Measurements from ENCODE around the gene CLEC7A.
A peak's percentile ranks its signal among the peaks of the same experiment; 100 is the strongest.

Gene CLEC7A

GRCh38 chr12:10131111-10131690 is 1.2 kb upstream of the CLEC7A start:
- no peaks in the 10 kb centered on the region for H3K27me3 ChIP-seq (ENCODE audit: insufficient read depth, low read depth)
- peak overlapping the region; percentile 76 for H3K4me2 ChIP-seq
- H3K9ac ChIP-seq, result no peak overlapping the region

GRCh38 chr12:10128687-10129086 is 1.3 kb downstream of the CLEC7A start:
- H3K9ac ChIP-seq, result no peak overlapping the region
- no peak overlapping the region for H3K4me3 ChIP-seq (IDR thresholded peaks at IDR 0.05; ENCODE audit: insufficient read depth, low read depth, low read length)
- H3K27me3 ChIP-seq (ENCODE audit: insufficient read depth, low read depth), result no peaks in the 10 kb centered on the region
- no peaks in the 10 kb centered on the region for H3K79me2 ChIP-seq (ENCODE audit: insufficient read depth, low read depth)
- H3K36me3 ChIP-seq (ENCODE audit: insufficient read depth), result no peaks in the 10 kb centered on the region
- peaks cover 55% of the 10 kb centered on the region for H3K4me1 ChIP-seq (ENCODE audit: low read depth, poor library complexity, severe bottlenecking)
- H3K4me2 ChIP-seq, result peak overlapping the region; percentile 29; the same call in 1 of the 2 replicates
- no peak overlapping the region for H3K27ac ChIP-seq
- no peaks in the 10 kb centered on the region for H4K20me1 ChIP-seq (ENCODE audit: insufficient read depth)
- H2AFZ ChIP-seq (ENCODE audit: low read depth), result no peak overlapping the region
- TF ChIP-seq CTCF (conservative IDR thresholded peaks at IDR 0.05; ENCODE audit: low read depth, low read length), result no peak

More at GRCh38 chr12:10131111-10131690, 1.2 kb upstream of the CLEC7A start:
- Histone ChIP-seq H3K36me3 (ENCODE audit: insufficient read depth) (no peaks in the 10 kb centered on the region), H3K79me2 (ENCODE audit: insufficient read depth, low read depth) (no peaks in the 10 kb centered on the region), H3K27ac (no peak overlapping the region; the same call in 1 of the 2 replicates), H2AFZ (ENCODE audit: low read depth) (no peak overlapping the region), H3K4me3 (IDR thresholded peaks at IDR 0.05; ENCODE audit: insufficient read depth, low read depth, low read length) (no peak overlapping the region), H4K20me1 (ENCODE audit: insufficient read depth) (no peaks in the 10 kb centered on the region), H3K4me1 (ENCODE audit: low read depth, poor library complexity, severe bottlenecking) (peaks cover 75% of the 10 kb centered on the region)
- no peak for TF ChIP-seq CTCF (conservative IDR thresholded peaks at IDR 0.05; ENCODE audit: low read depth, low read length)

GRCh38 chr12:10126413-10126812 is 3.6 kb downstream of the CLEC7A start:
- no peaks in the 10 kb centered on the region for H4K20me1 ChIP-seq (ENCODE audit: insufficient read depth)
- no peak for TF ChIP-seq CTCF (conservative IDR thresholded peaks at IDR 0.05; ENCODE audit: low read depth, low read length)
- H2AFZ ChIP-seq (ENCODE audit: low read depth), result no peak overlapping the region
- no peak overlapping the region for H3K9ac ChIP-seq
- no peak overlapping the region for H3K4me3 ChIP-seq (IDR thresholded peaks at IDR 0.05; ENCODE audit: insufficient read depth, low read depth, low read length)
- no peak overlapping the region for H3K27ac ChIP-seq
- no peaks in the 10 kb centered on the region for H3K79me2 ChIP-seq (ENCODE audit: insufficient read depth, low read depth)
- H3K27me3 ChIP-seq (ENCODE audit: insufficient read depth, low read depth), result no peaks in the 10 kb centered on the region
- H3K4me1 ChIP-seq (ENCODE audit: low read depth, poor library complexity, severe bottlenecking), result peaks cover 33% of the 10 kb centered on the region
- H3K4me2 ChIP-seq, result no peak overlapping the region
- no peaks in the 10 kb centered on the region for H3K36me3 ChIP-seq (ENCODE audit: insufficient read depth)

- no peak overlapping the region for H2AFZ ChIP-seq (ENCODE audit: low read depth)
- no peaks in the 10 kb centered on the region for H4K20me1 ChIP-seq (ENCODE audit: insufficient read depth)
- no peaks in the 10 kb centered on the region for H3K27me3 ChIP-seq (ENCODE audit: insufficient read depth, low read depth)
- no peaks in the 10 kb centered on the region for H3K79me2 ChIP-seq (ENCODE audit: insufficient read depth, low read depth)
- H3K9ac ChIP-seq, result no peak overlapping the region
- no peak overlapping the region for H3K4me3 ChIP-seq (IDR thresholded peaks at IDR 0.05; ENCODE audit: insufficient read depth, low read depth, low read length)
- no peak overlapping the region for H3K4me2 ChIP-seq
- H3K4me1 ChIP-seq (ENCODE audit: low read depth, poor library complexity, severe bottlenecking), result no peaks in the 10 kb centered on the region
- TF ChIP-seq CTCF (conservative IDR thresholded peaks at IDR 0.05; ENCODE audit: low read depth, low read length), result no peak
- no peaks in the 10 kb centered on the region for H3K36me3 ChIP-seq (ENCODE audit: insufficient read depth)
- no peak overlapping the region for H3K27ac ChIP-seq
Observed at GRCh38 chr12:10122689-10123088, 7.3 kb downstream of the CLEC7A start.

Data from KMS-11 (cell line).